SH-SY5Y (cell line): ENCODE results near the gene ZNF559.

Experiments used
- GATA2 ChIP-seq: IDR thresholded peaks from 2 replicates; pipeline ENCODE4 v1.6.1; 2011; ENCODE audit warnings: mild to moderate bottlenecking, low read depth, low read length
- GATA3 ChIP-seq: IDR thresholded peaks from 2 replicates; pipeline ENCODE4 v1.6.1; 2011; ENCODE audit warnings: low read depth, mild to moderate bottlenecking, low read length, moderate library complexity

DNA sequence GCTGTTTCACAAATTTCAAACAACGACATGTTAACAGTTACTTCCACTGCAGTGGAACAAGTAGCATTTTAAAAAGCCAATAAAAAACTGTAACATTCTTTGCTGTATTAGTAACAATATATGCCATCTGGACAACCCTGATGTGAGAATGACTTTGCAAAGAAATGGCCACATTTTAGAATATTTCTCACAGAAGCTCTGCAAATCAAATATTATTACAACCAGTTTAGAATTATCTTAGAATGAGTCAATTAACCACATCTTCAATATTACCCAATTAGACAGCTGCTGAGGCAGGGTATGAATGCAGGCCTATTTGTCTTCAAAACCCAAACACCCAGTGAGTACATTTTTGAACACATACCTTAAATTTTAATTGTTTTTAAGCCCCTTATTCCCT, 17.5 kb upstream of the ZNF559 start:
- TF ChIP-seq GATA2: no peak
- no peak for TF ChIP-seq GATA3
